HG03039 (cell line): ENCODE measurements around the gene ACBD7.

ENCODE experiments used
- ATAC-seq: cut with Tn5 transposase; IDR thresholded peaks from one replicate; pipeline ENCODE4 v1.9.1; 2021; ENCODE audit warnings: mild to moderate bottlenecking, moderate library complexity; ENCODE audit not compliant: unreplicated experiment

ACBD7 gene

DNA sequence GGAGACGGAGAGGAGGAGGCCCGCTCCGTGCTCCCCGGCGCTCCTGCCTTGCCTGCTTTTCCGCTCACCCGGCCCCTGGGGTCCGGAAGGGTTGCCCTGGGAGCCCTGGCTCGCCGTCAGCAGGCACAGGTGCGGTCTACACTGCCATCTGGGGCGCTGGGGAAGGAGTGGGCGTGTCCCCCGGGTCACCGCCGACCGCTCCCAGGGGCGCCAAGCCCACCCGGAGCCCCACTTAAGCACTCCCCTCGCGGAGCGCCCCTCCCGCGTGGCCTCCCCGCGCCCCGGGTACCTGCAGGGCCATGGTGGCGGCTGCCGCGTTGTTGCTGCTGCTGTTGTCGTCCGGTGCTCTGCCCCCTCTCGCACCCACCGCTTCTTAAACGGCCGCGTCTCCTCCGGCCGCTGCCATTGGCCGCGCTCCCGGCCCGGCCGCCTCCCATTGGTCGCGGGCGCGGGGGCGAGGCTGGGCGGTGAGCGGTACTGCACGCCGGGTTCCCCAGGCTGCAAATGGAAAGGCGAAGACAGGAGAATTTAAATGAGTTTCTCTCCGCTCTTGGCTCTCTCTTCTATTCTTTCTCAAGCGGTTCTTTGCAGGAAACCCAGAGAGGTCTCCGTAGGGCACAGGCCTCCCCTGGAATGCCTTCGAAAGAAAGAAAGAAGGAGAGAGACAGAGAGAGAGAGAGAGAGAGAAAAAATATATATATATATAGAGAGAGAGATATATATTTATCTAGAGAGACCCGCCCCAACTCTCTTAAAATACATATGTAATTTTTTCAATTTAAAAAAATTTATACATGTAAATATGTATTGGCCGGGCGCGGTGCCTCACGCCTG, at the start of gene ACBD7:
Gene ACBD7 (minus strand): TSS at position 349 of the 834 bp plus-strand sequence. CDS start 48 bp downstream, at position 301.
- peak; percentile 100 for ATAC-seq

GRCh38 chr10:15137636-15138035, 49.1 kb upstream of the ACBD7 start:
- ATAC-seq = no peak

DNA sequence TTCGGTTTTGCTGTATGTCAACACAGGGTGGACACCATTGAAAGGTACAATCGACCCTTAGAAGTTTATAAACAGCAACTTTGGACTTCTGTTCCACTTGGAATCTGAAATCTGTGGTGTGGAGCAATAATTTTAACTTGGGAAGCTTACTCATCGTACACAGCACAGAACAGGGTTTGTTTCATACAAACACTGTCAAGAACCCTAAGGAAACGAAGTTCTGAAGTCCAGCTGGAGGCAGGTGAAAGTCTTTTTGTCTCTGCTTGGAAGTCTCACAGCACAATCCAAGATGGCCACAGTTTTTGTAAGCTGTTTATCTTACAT, 48.4 kb upstream of the ACBD7 start:
- ATAC-seq = no peak

DNA sequence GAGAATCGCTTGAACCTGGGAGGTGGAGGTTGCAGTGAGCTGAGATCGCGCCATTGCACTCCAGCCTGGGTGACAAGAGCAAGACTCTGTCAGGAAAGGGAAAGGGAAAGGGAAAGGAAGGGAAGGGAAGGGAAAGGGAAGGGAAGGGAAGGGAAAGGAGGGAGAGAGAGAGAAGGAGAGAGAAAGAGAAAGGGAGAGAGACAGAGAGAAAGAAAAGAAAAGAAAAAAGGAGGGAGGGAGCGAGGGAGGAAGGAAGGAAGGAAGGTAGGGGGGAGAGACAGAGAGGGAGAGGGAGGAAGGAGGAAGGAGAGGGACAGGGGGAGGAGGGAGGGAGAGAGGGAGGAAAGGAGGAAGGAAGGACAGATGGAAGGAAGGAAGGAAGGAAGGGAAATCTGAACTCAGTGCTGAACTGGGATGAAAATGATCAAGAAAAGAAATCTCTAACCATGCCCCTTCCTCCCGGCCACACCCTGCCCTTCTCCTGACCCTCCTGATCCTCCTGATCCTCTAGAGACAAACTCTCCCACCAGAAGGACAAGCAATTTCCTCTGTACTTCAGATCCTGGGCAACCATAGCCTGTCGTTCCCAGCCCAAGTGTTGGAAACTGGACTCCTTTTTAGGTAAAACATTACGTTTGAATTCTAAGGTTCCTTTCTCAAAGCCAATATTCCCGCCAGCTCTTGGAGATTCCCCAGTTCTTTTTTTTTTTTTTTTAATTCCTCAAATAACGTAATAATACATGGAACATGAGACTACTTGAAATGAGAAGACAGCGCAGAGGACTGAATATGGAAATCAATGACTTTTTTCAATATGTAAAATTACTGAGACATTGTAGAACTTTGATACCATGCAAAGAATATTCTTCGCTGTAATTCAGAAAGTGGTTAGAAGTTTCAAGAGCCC, 47.8 kb upstream of the ACBD7 start:
- ATAC-seq = no peak

DNA sequence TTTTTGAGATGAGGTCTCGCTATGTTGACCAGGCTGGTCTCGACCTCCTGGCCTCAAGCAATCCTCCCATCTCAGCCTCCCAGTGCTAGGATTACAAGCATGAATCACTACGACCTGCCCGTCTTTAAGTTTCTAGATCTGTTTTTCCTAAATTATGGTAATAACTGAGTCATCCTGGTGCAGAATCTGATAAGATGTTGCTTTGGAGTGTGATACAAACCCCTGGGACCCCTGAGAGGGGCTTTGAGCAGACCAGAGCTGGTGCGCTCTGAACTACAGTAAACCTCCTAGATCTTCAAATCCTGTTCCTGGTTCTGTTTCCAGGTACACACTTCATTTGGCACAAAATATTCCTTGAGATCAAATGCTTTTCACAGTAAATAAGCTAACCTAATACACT, 42.8 kb upstream of the ACBD7 start:
- no peak for ATAC-seq

GRCh38 chr10:15124908-15125307, 36.3 kb upstream of the ACBD7 start:
- no peak for ATAC-seq

- no peak for ATAC-seq
Measured at GRCh38 chr10:15124190-15124589, 35.6 kb upstream of the ACBD7 start.

GRCh38 chr10:15123749-15124184, 35.2 kb upstream of the ACBD7 start:
- ATAC-seq = no peak

- ATAC-seq = peak; percentile 80
Measured at GRCh38 chr10:15122477-15123030, 34.0 kb upstream of the ACBD7 start.

DNA sequence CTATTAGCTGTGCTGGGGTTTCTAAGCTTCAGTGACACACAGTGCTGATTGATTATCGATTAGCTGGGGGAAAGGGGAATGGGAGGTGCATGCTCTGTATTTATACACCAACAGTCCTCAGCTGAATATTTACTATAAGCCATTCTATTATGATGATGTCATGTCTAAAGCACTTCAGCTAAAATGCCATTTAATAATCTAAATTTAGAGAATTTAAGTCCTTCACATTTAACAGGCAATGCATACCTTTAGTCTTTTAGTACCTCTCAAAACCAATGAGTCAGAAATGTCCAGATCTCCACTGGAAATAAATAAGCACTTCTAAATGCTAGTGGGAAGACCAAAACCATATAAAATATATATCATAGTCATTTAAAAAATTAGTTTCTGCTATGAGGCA, 33.1 kb upstream of the ACBD7 start:
- ATAC-seq = no peak

DNA sequence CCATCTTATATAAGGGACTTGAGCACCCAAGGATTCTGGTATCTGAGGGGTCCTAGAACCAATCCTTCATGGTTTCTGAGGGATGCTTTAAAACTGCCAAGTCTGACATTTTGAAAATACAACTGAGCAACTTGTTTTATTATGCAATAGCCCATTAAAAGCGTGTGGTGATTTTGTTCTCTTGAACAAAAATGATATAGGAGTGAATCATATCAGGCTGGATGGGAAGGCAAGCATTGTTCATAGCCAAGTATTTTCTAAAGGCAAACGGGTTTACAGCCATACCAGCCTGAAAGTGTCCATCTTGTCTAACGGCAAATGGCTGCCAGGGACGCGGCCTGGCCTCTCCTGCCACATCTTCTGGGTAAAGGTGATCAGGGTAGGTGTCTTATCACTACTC, 31.9 kb upstream of the ACBD7 start:
- ATAC-seq = no peak

DNA sequence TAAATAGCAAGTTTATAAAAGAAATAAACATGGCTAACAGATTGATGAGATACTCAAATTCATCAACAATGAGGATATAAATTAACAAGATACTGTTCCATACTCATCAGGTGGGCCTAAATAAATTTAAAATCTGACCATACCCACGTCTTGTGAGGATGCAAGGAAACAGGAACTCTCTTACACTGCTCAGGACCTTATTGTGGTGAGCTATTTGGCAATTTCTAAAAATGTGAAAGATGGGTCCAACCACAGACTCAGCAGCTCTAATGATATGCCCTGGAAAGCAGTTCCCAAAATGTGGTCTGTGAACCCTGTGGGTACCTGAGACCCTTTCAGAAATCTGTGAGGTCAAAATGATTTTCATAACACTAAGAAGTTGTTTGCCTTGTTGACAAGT, 30.0 kb upstream of the ACBD7 start:
- ATAC-seq = no peak

- ATAC-seq = no peak
Measured at GRCh38 chr10:15116225-15116624, 27.6 kb upstream of the ACBD7 start.

GRCh38 chr10:15113766-15114165, 25.2 kb upstream of the ACBD7 start:
- ATAC-seq = no peak

GRCh38 chr10:15112657-15113056, 24.1 kb upstream of the ACBD7 start:
- ATAC-seq = no peak

DNA sequence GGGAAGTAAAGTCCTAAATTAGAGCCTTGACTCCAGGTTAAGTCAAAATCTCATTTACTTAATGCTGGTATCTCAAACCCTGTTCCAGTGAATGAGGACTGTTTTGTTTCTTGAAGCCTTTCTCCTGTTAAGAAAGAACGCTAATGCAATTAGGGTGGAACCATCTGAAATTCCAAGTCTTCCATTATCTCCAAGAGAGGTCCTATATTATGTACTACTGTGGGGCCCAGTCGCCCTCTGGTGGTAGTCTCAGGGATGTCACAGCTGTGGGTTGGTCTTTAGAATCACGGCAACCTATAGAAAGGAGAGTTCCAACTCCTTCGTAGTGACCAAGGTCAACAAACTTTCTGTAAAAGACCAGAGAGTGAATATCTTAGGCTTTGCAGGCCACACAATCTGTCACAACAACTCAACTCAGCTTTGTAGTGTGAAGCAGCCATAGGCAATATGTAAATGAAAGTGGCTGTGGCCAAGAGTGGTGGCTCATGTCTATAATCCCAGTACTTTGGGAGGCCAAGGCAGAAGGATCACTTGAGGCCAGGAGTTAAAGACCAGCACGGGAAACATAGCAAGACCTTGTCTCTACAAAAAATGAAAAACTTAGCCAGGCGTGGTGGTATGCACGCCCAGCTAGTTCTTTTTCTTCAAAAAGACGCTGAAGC, 17.9 kb upstream of the ACBD7 start:
- peak; percentile 73 for ATAC-seq

DNA sequence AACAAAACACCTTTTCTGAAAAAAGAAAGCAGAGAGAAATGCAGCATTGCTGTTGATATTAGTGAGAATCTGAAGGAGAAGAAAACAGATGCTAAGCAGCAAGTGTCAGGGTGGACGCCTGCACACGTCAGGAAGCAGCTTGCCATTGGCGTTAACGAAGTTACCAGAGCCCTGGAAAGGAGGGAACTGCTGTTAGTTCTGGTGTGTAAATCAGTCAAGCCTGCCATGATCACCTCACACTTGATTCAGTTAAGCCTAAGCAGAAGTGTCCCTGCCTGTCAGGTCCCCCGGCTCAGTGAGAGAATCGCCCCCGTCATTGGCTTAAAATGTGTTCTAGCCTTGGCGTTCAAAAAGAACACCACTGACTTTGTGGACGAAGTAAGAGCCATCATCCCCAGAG, 14.9 kb upstream of the ACBD7 start:
- ATAC-seq = no peak

GRCh38 chr10:15099886-15100285, 11.3 kb upstream of the ACBD7 start:
- no peak for ATAC-seq

GRCh38 chr10:15097011-15097812, 8.6 kb upstream of the ACBD7 start, which contains the start of gene RPP38:
Gene RPP38, plus strand, starts transcription at chr10:15097355. Its CDS starts 5,960 bp downstream, at chr10:15103315.
- ATAC-seq = peak; percentile 80

- peak; percentile 18 for ATAC-seq
Measured at GRCh38 chr10:15096661-15097010, 8.1 kb upstream of the ACBD7 start.
